GM19193 (cell line): Measurements from ENCODE around the gene UNKL.

Experiments used
- POLR2A ChIP-seq: IDR thresholded peaks from 4 replicates; pipeline ENCODE4 v1.6.1; 2011; ENCODE audit not compliant: insufficient read depth, insufficient read length; ENCODE audit errors: extremely low read depth

The UNKL gene

DNA sequence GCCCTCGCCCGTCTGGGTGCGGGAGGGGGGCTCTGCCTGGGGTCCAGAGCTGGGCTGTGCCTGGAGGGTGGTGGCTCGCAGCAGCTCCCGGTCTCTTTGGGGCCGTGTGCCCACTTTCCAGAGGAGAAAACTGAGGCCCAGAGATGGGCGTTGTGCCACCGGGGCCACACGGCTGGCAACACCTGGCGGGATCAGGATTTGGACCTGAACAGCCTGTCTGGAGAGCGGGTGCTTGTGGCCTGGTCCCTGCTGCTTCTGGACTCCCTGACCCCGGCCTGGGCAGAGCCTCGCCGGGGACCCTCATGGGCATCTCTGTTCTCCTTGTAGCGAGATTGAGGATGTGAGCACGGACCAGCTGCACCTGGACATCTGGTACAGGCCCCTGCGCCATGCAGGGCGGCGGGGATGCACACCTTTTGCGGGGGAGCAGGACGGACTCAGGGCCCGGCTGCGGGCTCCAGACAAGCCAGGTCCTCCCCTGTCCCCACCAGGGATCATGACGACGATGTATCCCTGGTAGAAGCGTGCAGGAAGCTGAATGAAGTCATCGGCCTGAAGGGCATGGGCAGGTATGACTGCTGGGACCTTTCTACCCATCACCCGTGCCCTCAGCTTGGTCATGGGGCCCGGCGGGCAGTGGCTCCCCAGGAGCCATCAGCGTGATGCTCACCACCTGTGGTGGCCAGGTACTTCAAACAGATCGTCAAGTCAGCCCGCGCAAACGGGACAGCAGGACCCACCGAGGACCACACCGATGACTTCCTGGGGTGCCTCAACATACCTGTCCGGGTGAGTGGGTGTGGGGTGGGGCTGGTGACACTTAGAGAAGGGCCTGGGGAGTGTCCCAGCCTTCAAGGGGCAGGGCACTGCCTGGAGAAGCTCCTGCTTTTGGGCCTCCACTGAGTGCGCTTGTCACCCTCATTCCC lies 72.7 kb downstream of the UNKL start:
- TF ChIP-seq POLR2A: no peak

DNA sequence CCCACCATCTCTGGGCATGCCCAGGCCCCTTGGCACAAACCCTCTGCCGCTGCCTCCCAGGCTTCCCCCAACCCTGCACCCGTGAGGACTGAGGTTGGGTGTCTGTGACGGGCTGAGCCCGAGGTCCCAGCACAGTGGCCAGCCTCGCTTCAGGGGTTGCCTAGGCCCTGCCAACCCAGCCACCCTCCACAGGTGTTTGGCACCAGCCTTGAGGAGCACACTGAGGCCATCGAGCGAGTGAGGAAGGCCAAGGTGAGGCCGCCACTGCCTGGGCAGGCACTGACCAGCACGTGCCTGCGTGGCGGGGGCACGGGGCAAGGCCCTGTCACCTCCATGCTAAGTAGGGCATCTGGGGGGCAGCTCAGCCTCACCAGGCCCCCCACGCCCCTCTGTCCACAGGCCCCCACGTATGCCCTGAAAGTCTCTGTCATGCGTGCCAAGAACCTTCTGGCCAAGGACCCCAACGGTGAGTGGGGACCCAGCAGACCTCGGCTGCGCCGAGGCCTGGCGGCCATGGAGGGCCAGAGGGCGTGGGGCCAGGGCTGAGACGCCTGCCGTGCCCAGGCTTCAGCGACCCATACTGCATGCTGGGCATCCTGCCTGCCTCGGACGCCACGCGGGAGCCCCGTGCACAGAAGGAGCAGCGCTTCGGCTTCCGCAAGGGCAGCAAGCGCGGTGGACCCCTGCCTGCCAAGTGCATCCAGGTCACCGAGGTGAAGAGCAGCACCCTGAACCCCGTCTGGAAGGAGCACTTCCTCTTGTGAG lies 73.6 kb downstream of the UNKL start:
- no peak for TF ChIP-seq POLR2A

DNA sequence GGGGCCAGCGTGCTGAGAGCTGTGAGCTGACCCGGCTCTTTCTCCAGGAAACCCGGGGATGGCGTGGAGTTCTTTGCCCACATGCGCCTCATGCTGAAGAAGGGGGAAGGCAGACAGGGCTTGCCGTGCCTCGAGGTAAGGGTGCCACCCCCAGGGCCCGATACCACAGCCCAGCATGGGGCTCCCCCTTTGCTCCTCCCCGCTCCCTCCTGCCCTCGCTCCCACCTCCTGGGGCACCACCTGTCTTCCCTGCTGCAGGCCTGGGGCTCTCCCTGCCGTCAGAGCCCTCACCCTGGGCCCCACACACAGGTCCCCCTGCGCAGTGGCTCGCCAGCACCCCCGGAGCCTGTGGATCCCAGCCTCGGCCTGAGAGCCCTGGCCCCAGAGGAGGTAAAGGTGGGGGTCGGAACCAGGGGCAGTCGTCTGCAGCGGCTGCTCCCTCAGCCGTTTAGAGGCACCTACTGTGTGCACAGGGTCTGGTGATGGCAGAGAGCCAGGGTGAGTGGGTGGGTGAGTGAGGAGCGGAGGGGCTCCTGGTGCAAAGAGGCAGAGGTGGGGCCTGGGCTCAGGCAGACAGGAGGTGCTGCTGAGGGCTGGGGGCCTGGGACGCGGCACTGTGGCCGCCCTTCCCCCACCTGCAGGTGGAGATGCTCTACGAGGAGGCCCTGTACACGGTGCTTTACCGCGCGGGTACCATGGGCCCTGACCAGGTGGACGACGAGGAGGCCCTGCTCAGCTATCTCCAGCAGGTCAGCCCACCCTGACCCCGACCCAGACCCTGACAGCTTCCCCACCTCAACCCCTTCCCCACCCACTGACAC lies 75.4 kb downstream of the UNKL start:
- no peak for TF ChIP-seq POLR2A

DNA sequence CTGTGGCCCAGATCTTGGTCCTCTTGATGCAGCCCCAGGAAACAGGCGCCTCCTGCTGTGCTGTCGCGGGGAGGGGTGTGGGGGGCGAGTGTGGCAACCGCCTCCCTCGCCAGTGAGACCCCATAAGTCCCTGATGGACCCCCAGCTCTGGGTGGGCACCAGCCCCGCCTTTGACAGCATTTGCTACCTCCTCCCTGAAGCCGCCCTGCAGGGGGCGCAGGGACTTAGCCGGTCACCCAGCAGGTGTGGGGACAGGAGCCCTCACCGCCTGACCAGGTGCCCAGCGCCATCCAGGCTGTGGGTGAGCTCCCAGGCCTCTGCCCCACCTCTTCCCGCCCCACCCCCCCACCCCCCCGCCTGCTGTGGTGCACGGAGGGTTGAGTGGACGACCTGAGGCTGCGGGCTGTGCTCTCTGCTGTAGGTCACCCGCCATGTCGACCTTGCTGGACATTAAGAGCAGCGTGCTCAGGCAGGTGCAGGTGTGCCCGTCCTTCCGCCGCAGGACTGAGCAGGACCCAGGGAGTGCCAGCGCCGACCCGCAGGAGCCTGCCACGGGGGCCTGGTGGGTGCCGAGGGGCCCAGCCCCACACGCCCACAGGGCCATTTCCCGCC lies 76.3 kb downstream of the UNKL start:
- no peak for TF ChIP-seq POLR2A

DNA sequence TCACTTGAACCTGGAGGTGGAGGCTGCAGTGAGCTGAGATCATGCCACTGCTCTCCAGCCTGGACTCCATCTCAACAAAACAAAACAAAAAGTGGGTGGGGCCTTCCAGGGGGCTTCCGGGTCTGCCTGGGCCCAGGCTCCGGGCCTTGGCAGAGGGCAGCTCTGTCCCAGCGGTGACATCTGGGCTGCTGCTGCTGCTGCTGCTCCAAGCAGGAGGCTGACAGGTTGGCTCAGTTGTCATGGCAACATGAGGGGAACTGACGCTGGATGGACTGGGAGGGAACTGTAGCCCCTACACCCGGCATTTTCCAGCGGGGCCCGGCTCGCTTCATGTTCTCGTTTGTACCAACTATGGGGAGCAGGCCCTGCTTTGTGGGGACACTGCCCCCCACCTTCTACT lies 77.0 kb downstream of the UNKL start:
- TF ChIP-seq POLR2A: no peak

DNA sequence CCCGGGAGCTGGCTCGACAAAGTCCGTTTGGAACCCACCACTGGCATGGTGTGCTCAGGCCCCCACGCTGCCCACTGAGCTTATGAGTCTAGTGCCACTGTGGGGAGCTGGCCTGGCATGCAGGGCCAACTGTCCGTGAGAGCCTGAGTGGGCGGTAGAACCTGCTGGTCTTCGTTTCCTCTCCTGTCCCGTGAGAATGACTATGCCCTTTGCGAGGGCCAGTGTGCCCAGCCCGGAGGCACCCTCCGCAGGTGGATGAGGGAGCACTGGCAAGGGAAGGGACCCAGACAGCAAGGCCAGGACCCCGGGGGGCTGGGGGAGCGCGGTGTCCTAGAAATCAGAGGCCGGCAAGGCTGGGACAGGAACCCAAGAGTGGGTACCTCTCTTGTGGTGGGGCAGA lies 77.9 kb downstream of the UNKL start:
- no peak for TF ChIP-seq POLR2A

DNA sequence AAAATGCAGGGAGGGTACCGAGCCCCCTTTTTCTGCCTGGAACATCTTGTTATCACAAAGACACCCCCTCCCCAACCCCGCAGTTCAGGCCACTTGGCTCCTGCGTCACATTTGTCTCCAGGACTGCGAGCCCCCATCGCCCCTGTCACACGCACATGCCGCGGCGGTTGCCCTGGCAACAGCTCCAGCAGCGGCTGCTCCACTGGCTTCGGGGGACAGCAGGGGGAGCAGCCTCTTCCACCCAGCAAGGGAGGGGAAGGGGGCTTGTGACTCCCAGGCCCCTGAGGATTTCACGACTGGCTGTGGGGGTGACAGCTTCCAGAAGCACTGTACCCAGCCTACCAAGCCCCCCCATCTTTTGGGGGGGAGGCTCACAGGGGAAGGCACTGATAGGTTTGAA lies 78.5 kb downstream of the UNKL start:
- TF ChIP-seq POLR2A: no peak

DNA sequence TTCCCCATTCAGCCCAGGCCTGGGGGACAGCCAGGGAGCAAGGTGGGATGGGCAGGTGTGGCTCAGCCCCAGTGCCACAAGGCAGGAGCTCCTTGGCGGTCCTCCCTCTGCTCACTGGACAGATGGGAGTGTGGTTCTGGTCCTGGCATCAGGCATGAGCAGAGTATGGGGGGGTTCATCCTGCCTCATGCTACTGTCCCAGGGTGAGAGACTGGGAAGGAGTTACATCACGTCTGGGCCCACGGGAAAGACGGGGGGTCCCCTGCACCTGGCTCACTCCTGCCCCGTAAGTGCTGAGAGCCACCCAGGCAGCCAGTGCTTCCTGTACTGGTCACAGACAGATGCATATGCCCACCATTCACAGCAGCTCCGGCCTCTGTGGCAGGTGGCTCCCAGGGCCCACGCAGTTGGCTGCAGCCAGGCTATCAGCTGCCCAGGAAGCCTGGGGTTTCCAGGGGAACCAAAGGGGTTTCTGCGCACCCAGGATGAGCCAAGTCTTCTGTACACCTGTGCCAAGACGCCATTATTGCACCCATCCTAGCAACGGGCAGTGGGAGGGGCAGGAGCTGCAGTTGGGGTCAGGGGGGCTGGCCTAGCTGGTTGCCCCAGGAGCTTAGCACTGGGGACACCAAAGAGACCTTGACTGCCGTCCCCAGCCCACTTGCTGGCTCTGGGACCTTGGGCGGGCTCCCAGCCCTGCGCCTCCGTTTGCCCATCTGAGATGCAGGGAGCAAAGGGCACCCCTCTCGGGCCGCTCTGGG lies 79.1 kb downstream of the UNKL start:
- no peak for TF ChIP-seq POLR2A

DNA sequence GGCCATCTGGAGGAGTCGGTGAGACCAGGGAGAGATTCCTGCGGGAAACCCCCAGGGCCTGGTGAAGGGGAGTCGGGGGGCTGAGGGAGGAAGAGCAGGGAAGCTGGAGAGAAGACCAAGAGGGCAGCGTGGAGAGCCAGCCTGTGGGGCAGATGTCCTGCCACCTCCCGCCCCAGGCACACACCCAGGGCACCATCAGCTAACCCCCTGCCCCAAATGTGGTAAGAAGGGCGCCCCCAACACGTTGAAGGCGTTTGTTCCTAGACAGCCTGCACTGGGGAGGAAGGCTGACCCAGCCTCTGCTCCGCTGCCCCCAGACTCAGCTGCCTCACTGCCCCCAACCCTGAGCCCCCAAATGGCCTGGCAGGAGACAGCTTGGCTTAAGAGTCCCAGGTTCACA lies 79.8 kb downstream of the UNKL start:
- no peak for TF ChIP-seq POLR2A

DNA sequence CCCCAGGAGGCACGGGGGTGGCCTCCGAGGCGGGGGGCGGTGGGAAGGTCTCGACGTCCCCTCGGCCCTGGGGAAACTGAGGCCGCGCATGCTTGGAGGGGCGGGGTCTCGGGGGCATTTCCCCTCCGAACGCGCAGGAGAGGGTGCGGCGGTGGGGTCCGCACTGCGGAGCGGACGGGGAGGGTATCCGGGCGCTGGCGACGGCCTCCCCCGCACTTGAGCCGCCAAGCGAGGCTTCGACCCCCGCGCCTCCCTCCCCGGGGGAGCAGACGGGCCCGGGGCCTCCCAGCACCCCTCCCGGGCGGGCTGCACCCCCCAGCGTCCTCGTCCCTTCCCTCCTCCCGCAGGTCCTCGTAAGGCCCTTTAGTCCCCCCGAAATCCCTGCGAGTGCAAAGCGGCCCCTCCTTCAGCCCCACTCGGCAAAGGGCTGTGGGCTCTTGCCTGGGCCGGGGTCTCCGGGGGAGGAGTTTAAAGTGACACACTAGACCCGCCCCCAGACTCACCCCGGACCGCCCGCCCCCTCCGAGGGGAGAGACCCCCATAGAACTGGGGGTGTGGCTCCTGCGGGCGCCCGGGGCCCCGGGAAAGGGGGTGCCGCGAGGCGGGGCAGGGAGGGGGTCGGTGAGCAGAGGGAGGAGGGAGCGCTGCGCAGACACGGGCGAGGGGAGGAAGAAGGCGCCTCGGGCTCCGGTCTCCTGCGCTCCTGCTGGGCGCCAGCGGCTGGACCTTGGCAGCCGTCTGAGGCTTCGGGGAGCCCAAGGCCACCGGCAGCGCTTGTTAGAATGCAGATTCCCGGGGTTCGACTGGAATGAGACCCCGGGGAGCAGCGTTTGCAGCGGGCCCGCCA lies 80.4 kb downstream of the UNKL start:
- no peak for TF ChIP-seq POLR2A

DNA sequence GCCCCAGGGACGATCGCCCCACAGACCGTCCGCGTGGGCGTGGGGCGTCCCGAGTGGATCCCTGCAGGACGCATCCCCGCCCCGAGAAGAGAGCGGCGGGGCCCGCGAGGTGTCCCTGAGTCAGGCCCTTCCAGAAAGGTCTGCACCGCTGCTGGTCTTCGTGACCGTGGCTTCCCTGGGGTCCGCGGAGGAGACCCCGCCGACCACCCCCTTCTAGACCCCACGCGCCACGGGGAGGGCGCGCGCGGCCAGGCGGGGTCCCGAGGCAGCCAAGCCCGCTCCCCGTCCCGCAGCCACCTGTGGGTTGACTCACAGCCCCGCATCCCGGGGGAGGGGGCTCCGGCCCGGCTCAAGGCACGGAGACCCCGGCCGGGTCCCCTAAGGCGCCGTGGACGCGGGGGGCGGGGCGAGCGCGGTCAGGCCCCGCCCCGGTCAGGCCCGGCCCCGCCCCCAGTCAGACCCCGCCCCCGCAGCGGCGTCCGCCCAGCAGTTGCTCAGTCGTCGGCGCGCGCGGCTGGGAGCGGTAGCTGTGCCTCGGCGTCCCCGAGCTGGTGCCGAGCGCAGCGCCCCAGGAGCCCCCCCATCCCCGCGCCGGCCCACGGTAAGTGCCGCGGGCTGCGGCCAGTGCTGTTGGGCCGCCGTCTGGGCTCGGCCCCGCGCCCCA lies 81.2 kb downstream of the UNKL start, which contains the start of gene BAIAP3:
Gene BAIAP3 (plus strand): TSS at position 497 of the 664 bp plus-strand sequence. CDS start 4,905 bp downstream, outside the sequence.
- TF ChIP-seq POLR2A: no peak

DNA sequence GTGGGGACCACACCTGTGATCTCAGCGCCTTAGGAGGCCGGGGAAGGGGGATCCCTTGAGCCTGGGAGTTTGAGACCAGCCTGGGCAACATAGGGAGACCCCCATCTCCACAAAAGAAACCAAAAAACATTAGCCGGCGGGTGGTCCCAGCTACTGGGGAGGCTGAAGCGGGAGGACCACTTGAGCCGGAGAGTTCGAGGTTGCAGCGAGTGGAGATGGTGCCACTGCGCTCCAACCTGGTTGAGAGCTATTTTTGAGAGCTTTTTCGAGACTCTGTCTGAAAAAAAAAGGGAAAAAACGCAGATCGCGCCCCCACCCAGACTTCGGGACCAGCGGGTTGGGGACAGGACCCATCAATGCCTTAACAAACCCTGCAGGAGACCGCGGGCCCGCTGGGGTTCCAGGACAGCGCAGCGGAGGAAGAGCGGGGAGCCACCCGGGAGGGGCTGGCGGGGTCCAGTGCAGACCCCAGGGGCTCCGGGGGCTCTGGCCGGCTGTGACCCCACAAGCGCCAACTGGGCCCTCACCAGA lies 81.8 kb downstream of the UNKL start:
- no peak for TF ChIP-seq POLR2A
